NB4 (cell line): ENCODE measurements around the gene HS3ST6.

ENCODE experiments used
- MAX ChIP-seq: IDR thresholded peaks from 2 replicates; pipeline ENCODE4 v1.6.1; 2011; ENCODE audit warnings: low read depth, low read length
- TF ChIP-seq, protein P1 (sequence below): IDR thresholded peaks from one replicate; pipeline ENCODE4 v1.5.1; 2012; ENCODE audit warnings: low read depth, low read length

- TF ChIP-seq MAX, result no peak
- TF ChIP-seq, protein P1, sequence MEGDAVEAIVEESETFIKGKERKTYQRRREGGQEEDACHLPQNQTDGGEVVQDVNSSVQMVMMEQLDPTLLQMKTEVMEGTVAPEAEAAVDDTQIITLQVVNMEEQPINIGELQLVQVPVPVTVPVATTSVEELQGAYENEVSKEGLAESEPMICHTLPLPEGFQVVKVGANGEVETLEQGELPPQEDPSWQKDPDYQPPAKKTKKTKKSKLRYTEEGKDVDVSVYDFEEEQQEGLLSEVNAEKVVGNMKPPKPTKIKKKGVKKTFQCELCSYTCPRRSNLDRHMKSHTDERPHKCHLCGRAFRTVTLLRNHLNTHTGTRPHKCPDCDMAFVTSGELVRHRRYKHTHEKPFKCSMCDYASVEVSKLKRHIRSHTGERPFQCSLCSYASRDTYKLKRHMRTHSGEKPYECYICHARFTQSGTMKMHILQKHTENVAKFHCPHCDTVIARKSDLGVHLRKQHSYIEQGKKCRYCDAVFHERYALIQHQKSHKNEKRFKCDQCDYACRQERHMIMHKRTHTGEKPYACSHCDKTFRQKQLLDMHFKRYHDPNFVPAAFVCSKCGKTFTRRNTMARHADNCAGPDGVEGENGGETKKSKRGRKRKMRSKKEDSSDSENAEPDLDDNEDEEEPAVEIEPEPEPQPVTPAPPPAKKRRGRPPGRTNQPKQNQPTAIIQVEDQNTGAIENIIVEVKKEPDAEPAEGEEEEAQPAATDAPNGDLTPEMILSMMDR, result no peak
These were observed 46.1 kb downstream of the HS3ST6 start, which contains the start of gene MEIOB for GRCh38 chr16:1871974-1872635.
